Sigmoid colon (tissue), 4 donors: Measurements from ENCODE around the gene FOXL3.

Experiments
- CTCF ChIP-seq, 4 experiments: fragments of 450-650 bp in 3 of 4; fragments of 200-600 bp in 1 of 4; IDR thresholded peaks; one replicate each; pipeline ENCODE4 v1.5.1; 2016 to 2019; ENCODE audit warnings: antibody characterized with exemption in 4 of 4, mild to moderate bottlenecking in 3 of 4, moderate library complexity in 2 of 4
- POLR2AphosphoS5 ChIP-seq, 4 donors: sonication (generic); formaldehyde crosslinking; IDR thresholded peaks; one replicate each; pipeline ENCODE4 v1.6.1; 2017; ENCODE audit warnings: antibody characterized with exemption in 4 of 4

GRCh38 chr7:298743-299142 is 8.8 kb downstream of the FOXL3 start:
- TF ChIP-seq CTCF (IDR thresholded peaks at IDR 0.05) (no peak), POLR2AphosphoS5 (IDR thresholded peaks at IDR 0.05) (no peak)
